H1 (cell line): ENCODE measurements around the gene THOC6. TPM values are rescaled to one million over a fixed set of nuclear protein-coding genes. Genes with fewer than 3 reads are reported as not detected.

Source experiments
- CEBPB ChIP-seq: IDR thresholded peaks from 2 replicates; pipeline ENCODE4 v1.6.1; 2012; ENCODE audit warnings: low read depth, low read length
- CHD2 ChIP-seq: IDR thresholded peaks from 2 replicates; pipeline ENCODE4 v1.6.1; 2012; ENCODE audit warnings: low read length, improper control_type of control experiment
- MAFK ChIP-seq: IDR thresholded peaks from 2 replicates; pipeline ENCODE4 v1.6.1; 2012; ENCODE audit warnings: low read depth, mild to moderate bottlenecking, improper control_type of control experiment, low read length
- RBBP5 ChIP-seq: IDR thresholded peaks from 2 replicates; pipeline ENCODE4 v1.7.1; 2012; ENCODE audit warnings: low read depth, mild to moderate bottlenecking, inconsistent platforms, low read length, moderate library complexity, borderline replicate concordance
- RFX5 ChIP-seq: IDR thresholded peaks from 2 replicates; pipeline ENCODE4 v1.6.1; 2011; ENCODE audit warnings: low read depth, low read length, improper control_type of control experiment, borderline replicate concordance
- polyA plus RNA-seq, 7 experiments: library from polyadenylated mRNA; depleted of rRNA in 3 of 7; stranded (reverse) in 5 of 7; unstranded in 2 of 7; fragments of >200 nt in 5 of 7; fragments of 200-250 nt in 2 of 7; gene quantifications; 1 replicate in 5 of 7; 2 replicates in 1 of 7; 4 replicates in 1 of 7; pipeline versions ENCODE4 v1.2.1 to v1.2.3, GENCODE V29; 2011 to 2013; ENCODE audit warnings: missing spikeins in 2 of 7, mixed read lengths in 2 of 7
- total RNA-seq: library from RNA; stranded (reverse); fragmentation: NEBNext Ultra II Directional; extraction: Animal tissue kit (Norgen Biotek cat#: 25700); gene quantifications from 2 replicates; pipeline ENCODE4 v1.2.1, GENCODE V29; 2021

Gene THOC6
- total and polyA plus RNA-seq, 2 of the 8 experiments (the other 6 are each of a cell fraction or from before 2014, with no cell fraction given): 78.5 to 111 TPM

DNA sequence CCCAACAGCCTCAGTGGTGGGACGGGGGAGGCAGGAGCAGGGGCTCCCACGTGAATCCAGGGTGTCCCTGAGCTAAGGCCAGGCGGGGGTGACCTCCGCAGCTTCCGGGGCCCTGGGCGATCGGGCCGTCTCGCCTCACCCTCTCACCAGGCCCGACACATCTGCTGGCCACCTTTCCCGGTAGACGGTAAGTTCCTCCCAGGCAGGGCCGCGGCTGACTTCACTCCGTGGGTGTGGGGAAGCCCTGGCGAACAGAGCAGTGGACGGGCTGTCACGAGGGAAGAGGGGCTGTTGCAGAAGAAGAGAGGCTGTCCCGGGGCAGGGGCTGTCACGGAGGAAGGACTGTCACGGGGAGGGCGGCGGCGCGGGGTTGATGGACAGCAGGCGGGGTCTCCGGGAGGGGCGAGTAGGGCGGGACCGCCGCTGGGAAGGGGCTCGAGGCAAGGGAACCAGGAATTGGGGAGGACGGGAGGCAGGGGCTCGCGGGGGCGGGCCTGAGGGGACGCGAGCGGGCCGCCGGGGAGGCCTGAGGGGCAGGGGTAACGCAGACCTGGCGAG is 44.1 kb upstream of the THOC6 start (continued):
- TF ChIP-seq CEBPB (no peak), RFX5 (no peak), CHD2 (no peak), RBBP5 (no peak), MAFK (no peak)
